HEK293 (cell line): ENCODE results near the gene KDM6A.

Source experiments
- TCF7L2 ChIP-seq: IDR thresholded peaks from 2 replicates; pipeline ENCODE4 v1.6.1; 2011; ENCODE audit warnings: low read depth, mild to moderate bottlenecking, inconsistent platforms, low read length, moderate library complexity, borderline replicate concordance
- ZFP3 ChIP-seq: fragments of 450-650 bp; formaldehyde crosslinking; IDR thresholded peaks from 2 replicates; pipeline ENCODE4 v1.5.1; 2016; ENCODE audit warnings: low read depth, missing biosample characterization, missing genetic modification characterization
- ZNF202 ChIP-seq: fragments of 450-650 bp; formaldehyde crosslinking; IDR thresholded peaks from 2 replicates; pipeline ENCODE4 v1.5.1; 2016; ENCODE audit warnings: missing biosample characterization, missing genetic modification characterization, borderline replicate concordance
- ZNF23 ChIP-seq: fragments of 450-650 bp; formaldehyde crosslinking; IDR thresholded peaks from 2 replicates; pipeline ENCODE4 v1.5.1; 2016; ENCODE audit warnings: missing biosample characterization, missing genetic modification characterization, borderline replicate concordance
- ZNF37A ChIP-seq: fragments of 450-650 bp; IDR thresholded peaks from 2 replicates; pipeline ENCODE4 v1.5.1; 2018; ENCODE audit warnings: missing biosample characterization, missing genetic modification characterization
- ZNF394 ChIP-seq: fragments of 450-650 bp; formaldehyde crosslinking; IDR thresholded peaks from 2 replicates; pipeline ENCODE4 v1.5.1; 2016; ENCODE audit warnings: missing biosample characterization, missing genetic modification characterization, mild to moderate bottlenecking, moderate library complexity, borderline replicate concordance
- ZNF404 ChIP-seq: fragments of 450-650 bp; formaldehyde crosslinking; IDR thresholded peaks from 2 replicates; pipeline ENCODE4 v1.5.1; 2017; ENCODE audit warnings: missing biosample characterization, missing genetic modification characterization
- ZNF433 ChIP-seq: fragments of 450-650 bp; formaldehyde crosslinking; IDR thresholded peaks from 2 replicates; pipeline ENCODE4 v1.5.1; 2016; ENCODE audit warnings: missing biosample characterization, missing genetic modification characterization, low read depth
- ZNF473 ChIP-seq: fragments of 450-650 bp; formaldehyde crosslinking; IDR thresholded peaks from 2 replicates; pipeline ENCODE4 v1.5.1; 2017; ENCODE audit warnings: missing biosample characterization, missing genetic modification characterization
- ZNF48 ChIP-seq: fragments of 450-650 bp; formaldehyde crosslinking; IDR thresholded peaks from 2 replicates; pipeline ENCODE4 v1.5.1; 2016; ENCODE audit warnings: missing biosample characterization, missing genetic modification characterization
- ZNF610 ChIP-seq: fragments of 450-650 bp; formaldehyde crosslinking; IDR thresholded peaks from 2 replicates; pipeline ENCODE4 v1.5.1; 2016; ENCODE audit warnings: missing biosample characterization, missing genetic modification characterization, borderline replicate concordance
- ZNF626 ChIP-seq: fragments of 450-650 bp; sonication (Bioruptor Pico); formaldehyde crosslinking; IDR thresholded peaks from 2 replicates; pipeline ENCODE4 v1.5.1; 2018; ENCODE audit warnings: missing biosample characterization, missing genetic modification characterization, inconsistent platforms
- ZNF654 ChIP-seq: fragments of 450-650 bp; formaldehyde crosslinking; IDR thresholded peaks from 2 replicates; pipeline ENCODE4 v1.5.1; 2016; ENCODE audit warnings: low read depth, missing biosample characterization, missing genetic modification characterization
- ZNF677 ChIP-seq: fragments of 450-650 bp; IDR thresholded peaks from 2 replicates; pipeline ENCODE4 v1.5.0; 2018; ENCODE audit warnings: missing biosample characterization, mild to moderate bottlenecking, missing genetic modification characterization, moderate library complexity
- TF ChIP-seq, protein P1 (sequence below): fragments of 450-650 bp; formaldehyde crosslinking; IDR thresholded peaks from 2 replicates; pipeline ENCODE4 v1.5.1; 2017; ENCODE audit warnings: missing biosample characterization, missing genetic modification characterization
- TF ChIP-seq, protein P2 (sequence below): fragments of 450-650 bp; formaldehyde crosslinking; conservative IDR thresholded peaks from 2 replicates; pipeline ENCODE4 v1.5.1; 2016; ENCODE audit warnings: low read depth, missing biosample characterization, missing genetic modification characterization
- TF ChIP-seq, protein P3 (sequence below): IDR thresholded peaks from 2 replicates; pipeline ENCODE4 v1.6.1; 2011; ENCODE audit warnings: mild to moderate bottlenecking, low read depth, low read length, borderline replicate concordance
- TF ChIP-seq, protein P4 (sequence below): fragments of 450-650 bp; formaldehyde crosslinking; IDR thresholded peaks from 2 replicates; pipeline ENCODE4 v1.5.1; 2016; ENCODE audit warnings: missing biosample characterization, missing genetic modification characterization
- TF ChIP-seq, protein P5 (sequence below): fragments of 450-650 bp; formaldehyde crosslinking; IDR thresholded peaks from 2 replicates; pipeline ENCODE4 v1.5.1; 2017; ENCODE audit warnings: missing biosample characterization, missing genetic modification characterization
- TF ChIP-seq, protein P6 (sequence below): fragments of 450-650 bp; formaldehyde crosslinking; IDR thresholded peaks from 2 replicates; pipeline ENCODE4 v1.5.1; 2016; ENCODE audit warnings: missing biosample characterization, missing genetic modification characterization
- TF ChIP-seq, protein P7 (sequence below): fragments of 450-650 bp; formaldehyde crosslinking; IDR thresholded peaks from 2 replicates; pipeline ENCODE4 v1.5.1; 2016; ENCODE audit warnings: missing biosample characterization, missing genetic modification characterization
- TF ChIP-seq, protein P8 (sequence below): fragments of 450-650 bp; formaldehyde crosslinking; IDR thresholded peaks from 2 replicates; pipeline ENCODE4 v1.5.1; 2016; ENCODE audit warnings: missing biosample characterization, missing genetic modification characterization

KDM6A gene

DNA sequence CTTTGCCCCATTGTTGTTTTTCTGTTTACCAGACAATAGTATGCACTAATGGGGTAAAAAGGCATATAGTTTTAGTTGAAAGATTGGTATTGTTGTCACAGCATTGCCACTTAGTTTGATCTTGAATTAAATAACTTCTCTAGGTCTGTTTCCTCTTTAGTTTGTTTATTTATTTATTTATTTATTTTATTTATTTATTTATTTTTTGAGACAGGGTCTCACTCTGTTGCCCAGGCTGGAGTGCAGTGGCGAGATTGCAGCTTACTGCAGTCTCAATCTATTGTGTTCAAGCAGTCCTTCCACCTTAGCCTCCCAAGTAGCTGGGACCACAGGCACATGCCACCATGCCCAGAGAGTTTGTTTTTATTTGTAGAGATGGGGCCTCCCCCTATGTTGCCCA is 138.6 kb downstream of the KDM6A start (continued):
- TF ChIP-seq, protein P1, sequence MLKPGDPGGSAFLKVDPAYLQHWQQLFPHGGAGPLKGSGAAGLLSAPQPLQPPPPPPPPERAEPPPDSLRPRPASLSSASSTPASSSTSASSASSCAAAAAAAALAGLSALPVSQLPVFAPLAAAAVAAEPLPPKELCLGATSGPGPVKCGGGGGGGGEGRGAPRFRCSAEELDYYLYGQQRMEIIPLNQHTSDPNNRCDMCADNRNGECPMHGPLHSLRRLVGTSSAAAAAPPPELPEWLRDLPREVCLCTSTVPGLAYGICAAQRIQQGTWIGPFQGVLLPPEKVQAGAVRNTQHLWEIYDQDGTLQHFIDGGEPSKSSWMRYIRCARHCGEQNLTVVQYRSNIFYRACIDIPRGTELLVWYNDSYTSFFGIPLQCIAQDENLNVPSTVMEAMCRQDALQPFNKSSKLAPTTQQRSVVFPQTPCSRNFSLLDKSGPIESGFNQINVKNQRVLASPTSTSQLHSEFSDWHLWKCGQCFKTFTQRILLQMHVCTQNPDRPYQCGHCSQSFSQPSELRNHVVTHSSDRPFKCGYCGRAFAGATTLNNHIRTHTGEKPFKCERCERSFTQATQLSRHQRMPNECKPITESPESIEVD (tag by site-specific recombination), result no peak
- TF ChIP-seq, protein P2, sequence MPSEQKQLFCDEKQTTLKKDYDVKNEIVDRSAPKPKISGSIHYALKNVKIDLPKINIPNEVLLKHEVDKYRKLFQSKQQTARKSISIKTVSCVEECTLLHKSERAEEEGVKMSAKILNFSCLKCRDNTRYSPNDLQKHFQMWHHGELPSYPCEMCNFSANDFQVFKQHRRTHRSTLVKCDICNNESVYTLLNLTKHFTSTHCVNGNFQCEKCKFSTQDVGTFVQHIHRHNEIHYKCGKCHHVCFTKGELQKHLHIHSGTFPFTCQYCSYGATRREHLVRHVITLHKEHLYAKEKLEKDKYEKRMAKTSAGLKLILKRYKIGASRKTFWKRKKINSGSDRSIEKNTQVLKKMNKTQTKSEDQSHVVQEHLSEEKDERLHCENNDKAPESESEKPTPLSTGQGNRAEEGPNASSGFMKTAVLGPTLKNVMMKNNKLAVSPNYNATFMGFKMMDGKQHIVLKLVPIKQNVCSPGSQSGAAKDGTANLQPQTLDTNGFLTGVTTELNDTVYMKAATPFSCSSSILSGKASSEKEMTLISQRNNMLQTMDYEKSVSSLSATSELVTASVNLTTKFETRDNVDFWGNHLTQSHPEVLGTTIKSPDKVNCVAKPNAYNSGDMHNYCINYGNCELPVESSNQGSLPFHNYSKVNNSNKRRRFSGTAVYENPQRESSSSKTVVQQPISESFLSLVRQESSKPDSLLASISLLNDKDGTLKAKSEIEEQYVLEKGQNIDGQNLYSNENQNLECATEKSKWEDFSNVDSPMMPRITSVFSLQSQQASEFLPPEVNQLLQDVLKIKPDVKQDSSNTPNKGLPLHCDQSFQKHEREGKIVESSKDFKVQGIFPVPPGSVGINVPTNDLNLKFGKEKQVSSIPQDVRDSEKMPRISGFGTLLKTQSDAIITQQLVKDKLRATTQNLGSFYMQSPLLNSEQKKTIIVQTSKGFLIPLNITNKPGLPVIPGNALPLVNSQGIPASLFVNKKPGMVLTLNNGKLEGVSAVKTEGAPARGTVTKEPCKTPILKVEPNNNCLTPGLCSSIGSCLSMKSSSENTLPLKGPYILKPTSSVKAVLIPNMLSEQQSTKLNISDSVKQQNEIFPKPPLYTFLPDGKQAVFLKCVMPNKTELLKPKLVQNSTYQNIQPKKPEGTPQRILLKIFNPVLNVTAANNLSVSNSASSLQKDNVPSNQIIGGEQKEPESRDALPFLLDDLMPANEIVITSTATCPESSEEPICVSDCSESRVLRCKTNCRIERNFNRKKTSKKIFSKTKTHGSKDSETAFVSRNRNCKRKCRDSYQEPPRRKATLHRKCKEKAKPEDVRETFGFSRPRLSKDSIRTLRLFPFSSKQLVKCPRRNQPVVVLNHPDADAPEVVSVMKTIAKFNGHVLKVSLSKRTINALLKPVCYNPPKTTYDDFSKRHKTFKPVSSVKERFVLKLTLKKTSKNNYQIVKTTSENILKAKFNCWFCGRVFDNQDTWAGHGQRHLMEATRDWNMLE, result peak; percentile 94
- TF ChIP-seq ZNF626 (tag by site-specific recombination) (no peak), ZNF654 (tag by site-specific recombination) (peak; percentile 45), ZNF433 (tag by site-specific recombination) (peak; percentile 96), ZNF610 (tag by site-specific recombination) (no peak), ZNF677 (no peak), ZNF394 (tag by site-specific recombination) (peak; percentile 97), ZNF473 (tag by site-specific recombination) (no peak), ZFP3 (tag by site-specific recombination) (peak; percentile 57), ZNF404 (peak; percentile 82; the same call in 1 of the 2 replicates), TCF7L2 (no peak), ZNF48 (no peak), ZNF37A (tag by site-specific recombination) (no peak), ZNF202 (tag by site-specific recombination) (peak; percentile 99; the same call in 1 of the 2 replicates), ZNF23 (tag by site-specific recombination) (no peak)
- TF ChIP-seq, protein P3, sequence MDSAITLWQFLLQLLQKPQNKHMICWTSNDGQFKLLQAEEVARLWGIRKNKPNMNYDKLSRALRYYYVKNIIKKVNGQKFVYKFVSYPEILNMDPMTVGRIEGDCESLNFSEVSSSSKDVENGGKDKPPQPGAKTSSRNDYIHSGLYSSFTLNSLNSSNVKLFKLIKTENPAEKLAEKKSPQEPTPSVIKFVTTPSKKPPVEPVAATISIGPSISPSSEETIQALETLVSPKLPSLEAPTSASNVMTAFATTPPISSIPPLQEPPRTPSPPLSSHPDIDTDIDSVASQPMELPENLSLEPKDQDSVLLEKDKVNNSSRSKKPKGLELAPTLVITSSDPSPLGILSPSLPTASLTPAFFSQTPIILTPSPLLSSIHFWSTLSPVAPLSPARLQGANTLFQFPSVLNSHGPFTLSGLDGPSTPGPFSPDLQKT, result no peak
- TF ChIP-seq, protein P4, sequence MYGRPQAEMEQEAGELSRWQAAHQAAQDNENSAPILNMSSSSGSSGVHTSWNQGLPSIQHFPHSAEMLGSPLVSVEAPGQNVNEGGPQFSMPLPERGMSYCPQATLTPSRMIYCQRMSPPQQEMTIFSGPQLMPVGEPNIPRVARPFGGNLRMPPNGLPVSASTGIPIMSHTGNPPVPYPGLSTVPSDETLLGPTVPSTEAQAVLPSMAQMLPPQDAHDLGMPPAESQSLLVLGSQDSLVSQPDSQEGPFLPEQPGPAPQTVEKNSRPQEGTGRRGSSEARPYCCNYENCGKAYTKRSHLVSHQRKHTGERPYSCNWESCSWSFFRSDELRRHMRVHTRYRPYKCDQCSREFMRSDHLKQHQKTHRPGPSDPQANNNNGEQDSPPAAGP (tag by site-specific recombination), result no peak
- TF ChIP-seq, protein P5, sequence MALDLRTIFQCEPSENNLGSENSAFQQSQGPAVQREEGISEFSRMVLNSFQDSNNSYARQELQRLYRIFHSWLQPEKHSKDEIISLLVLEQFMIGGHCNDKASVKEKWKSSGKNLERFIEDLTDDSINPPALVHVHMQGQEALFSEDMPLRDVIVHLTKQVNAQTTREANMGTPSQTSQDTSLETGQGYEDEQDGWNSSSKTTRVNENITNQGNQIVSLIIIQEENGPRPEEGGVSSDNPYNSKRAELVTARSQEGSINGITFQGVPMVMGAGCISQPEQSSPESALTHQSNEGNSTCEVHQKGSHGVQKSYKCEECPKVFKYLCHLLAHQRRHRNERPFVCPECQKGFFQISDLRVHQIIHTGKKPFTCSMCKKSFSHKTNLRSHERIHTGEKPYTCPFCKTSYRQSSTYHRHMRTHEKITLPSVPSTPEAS (tag by site-specific recombination), result no peak
- TF ChIP-seq, protein P6, sequence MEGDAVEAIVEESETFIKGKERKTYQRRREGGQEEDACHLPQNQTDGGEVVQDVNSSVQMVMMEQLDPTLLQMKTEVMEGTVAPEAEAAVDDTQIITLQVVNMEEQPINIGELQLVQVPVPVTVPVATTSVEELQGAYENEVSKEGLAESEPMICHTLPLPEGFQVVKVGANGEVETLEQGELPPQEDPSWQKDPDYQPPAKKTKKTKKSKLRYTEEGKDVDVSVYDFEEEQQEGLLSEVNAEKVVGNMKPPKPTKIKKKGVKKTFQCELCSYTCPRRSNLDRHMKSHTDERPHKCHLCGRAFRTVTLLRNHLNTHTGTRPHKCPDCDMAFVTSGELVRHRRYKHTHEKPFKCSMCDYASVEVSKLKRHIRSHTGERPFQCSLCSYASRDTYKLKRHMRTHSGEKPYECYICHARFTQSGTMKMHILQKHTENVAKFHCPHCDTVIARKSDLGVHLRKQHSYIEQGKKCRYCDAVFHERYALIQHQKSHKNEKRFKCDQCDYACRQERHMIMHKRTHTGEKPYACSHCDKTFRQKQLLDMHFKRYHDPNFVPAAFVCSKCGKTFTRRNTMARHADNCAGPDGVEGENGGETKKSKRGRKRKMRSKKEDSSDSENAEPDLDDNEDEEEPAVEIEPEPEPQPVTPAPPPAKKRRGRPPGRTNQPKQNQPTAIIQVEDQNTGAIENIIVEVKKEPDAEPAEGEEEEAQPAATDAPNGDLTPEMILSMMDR (tag by site-specific recombination), result no peak
- TF ChIP-seq, protein P7, sequence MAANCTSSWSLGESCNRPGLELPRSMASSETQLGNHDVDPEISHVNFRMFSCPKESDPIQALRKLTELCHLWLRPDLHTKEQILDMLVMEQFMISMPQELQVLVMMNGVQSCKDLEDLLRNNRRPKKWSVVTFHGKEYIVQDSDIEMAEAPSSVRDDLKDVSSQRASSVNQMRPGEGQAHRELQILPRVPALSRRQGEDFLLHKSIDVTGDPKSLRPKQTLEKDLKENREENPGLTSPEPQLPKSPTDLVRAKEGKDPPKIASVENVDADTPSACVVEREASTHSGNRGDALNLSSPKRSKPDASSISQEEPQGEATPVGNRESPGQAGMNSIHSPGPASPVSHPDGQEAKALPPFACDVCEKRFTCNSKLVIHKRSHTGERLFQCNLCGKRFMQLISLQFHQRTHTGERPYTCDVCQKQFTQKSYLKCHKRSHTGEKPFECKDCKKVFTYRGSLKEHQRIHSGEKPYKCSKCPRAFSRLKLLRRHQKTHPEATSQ (tag by site-specific recombination), result no peak
- TF ChIP-seq, protein P8, sequence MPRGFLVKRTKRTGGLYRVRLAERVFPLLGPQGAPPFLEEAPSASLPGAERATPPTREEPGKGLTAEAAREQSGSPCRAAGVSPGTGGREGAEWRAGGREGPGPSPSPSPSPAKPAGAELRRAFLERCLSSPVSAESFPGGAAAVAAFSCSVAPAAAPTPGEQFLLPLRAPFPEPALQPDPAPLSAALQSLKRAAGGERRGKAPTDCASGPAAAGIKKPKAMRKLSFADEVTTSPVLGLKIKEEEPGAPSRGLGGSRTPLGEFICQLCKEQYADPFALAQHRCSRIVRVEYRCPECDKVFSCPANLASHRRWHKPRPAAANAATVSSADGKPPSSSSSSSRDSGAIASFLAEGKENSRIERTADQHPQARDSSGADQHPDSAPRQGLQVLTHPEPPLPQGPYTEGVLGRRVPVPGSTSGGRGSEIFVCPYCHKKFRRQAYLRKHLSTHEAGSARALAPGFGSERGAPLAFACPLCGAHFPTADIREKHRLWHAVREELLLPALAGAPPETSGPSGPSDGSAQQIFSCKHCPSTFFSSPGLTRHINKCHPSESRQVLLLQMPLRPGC (tag by site-specific recombination), result no peak
